ENCODE data around the gene MAP4K3.

- TF ChIP-seq, protein P1, sequence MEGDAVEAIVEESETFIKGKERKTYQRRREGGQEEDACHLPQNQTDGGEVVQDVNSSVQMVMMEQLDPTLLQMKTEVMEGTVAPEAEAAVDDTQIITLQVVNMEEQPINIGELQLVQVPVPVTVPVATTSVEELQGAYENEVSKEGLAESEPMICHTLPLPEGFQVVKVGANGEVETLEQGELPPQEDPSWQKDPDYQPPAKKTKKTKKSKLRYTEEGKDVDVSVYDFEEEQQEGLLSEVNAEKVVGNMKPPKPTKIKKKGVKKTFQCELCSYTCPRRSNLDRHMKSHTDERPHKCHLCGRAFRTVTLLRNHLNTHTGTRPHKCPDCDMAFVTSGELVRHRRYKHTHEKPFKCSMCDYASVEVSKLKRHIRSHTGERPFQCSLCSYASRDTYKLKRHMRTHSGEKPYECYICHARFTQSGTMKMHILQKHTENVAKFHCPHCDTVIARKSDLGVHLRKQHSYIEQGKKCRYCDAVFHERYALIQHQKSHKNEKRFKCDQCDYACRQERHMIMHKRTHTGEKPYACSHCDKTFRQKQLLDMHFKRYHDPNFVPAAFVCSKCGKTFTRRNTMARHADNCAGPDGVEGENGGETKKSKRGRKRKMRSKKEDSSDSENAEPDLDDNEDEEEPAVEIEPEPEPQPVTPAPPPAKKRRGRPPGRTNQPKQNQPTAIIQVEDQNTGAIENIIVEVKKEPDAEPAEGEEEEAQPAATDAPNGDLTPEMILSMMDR (IDR thresholded peaks at IDR 0.05), result no peak
- no peak for TF ChIP-seq POLR2A (IDR thresholded peaks at IDR 0.05)
These were observed 4.4 kb downstream of the MAP4K3 start for GRCh38 chr2:39432701-39433100.

All from thyroid gland (tissue), 4 donors.